GM18858 (cell line): ENCODE measurements around the gene POLR2H.
"Not testable (repeated sequence)": the region's sequence is repeated elsewhere in the genome, so short reads cannot be mapped to it uniquely, and the experiment has no call there.

ENCODE experiments used
- ATAC-seq: cut with Tn5 transposase; IDR thresholded peaks from one replicate; pipeline ENCODE4 v1.9.1; 2021; ENCODE audit not compliant: unreplicated experiment

Gene POLR2H

GRCh38 chr3:184335661-184336546 is 25.6 kb upstream of the POLR2H start:
- peak; percentile 61 for ATAC-seq

- no peak for ATAC-seq
These were observed 24.7 kb upstream of the POLR2H start for GRCh38 chr3:184336547-184337398.

- ATAC-seq, result no peak
These were observed 24.2 kb upstream of the POLR2H start, which contains the start of gene FAM131A for GRCh38 chr3:184337399-184337714. FAM131A (plus strand) TSS chr3:184337600; CDS start chr3:184337631, 31 bp downstream.

GRCh38 chr3:184337981-184338380 is 23.5 kb upstream of the POLR2H start:
- ATAC-seq, result no peak

- no peak for ATAC-seq
These were observed 23.0 kb upstream of the POLR2H start for GRCh38 chr3:184338511-184338945.

GRCh38 chr3:184339001-184339400 is 22.5 kb upstream of the POLR2H start:
- ATAC-seq, result no peak

GRCh38 chr3:184339451-184340135 is 21.9 kb upstream of the POLR2H start:
- not testable (repeated sequence) for ATAC-seq

GRCh38 chr3:184341925-184342324 is 19.6 kb upstream of the POLR2H start:
- ATAC-seq, result no peak

- no peak for ATAC-seq
These were observed 18.2 kb upstream of the POLR2H start for GRCh38 chr3:184343200-184343876.

GRCh38 chr3:184344579-184345316 is 16.8 kb upstream of the POLR2H start:
- ATAC-seq, result no peak

- peak; percentile 38 for ATAC-seq
These were observed 16.0 kb upstream of the POLR2H start for GRCh38 chr3:184345317-184346144.

GRCh38 chr3:184346480-184347190 is 14.9 kb upstream of the POLR2H start:
- no peak for ATAC-seq

GRCh38 chr3:184347321-184348056 is 14.0 kb upstream of the POLR2H start:
- no peak for ATAC-seq

GRCh38 chr3:184348057-184348382 is 13.5 kb upstream of the POLR2H start:
- ATAC-seq, result no peak

GRCh38 chr3:184349563-184350470 is 11.7 kb upstream of the POLR2H start:
- ATAC-seq, result no peak

- ATAC-seq, result no peak
These were observed 10.9 kb upstream of the POLR2H start for GRCh38 chr3:184350618-184351017.
